Spleen (tissue), 11 donors: ENCODE data around the gene PHLDB2. TPM values are rescaled to one million over a fixed set of nuclear protein-coding genes. Genes with fewer than 3 reads are reported as not detected.

Source experiments
- DNase-seq: peaks from one replicate; pipeline ENCODE4 v3.0.0-alpha.2; 2020
- H3K27ac ChIP-seq, 8 donors: fragments of 200-600 bp; sonication (generic) in 7 of 8; 1 replicate in 4 of 8; 2 replicates in 4 of 8; pipeline versions ENCODE4 v1.5.0 to v1.8.0; 2016 to 2021; ENCODE audit warnings: inconsistent platforms in 4 of 8, mild to moderate bottlenecking in 4 of 8, moderate library complexity in 1 of 8
- H3K27me3 ChIP-seq, 7 donors: fragments of 200-600 bp; sonication (generic) in 6 of 7; replicated peaks in 1 of 7; 1 replicate in 4 of 7; 2 replicates in 3 of 7; pipeline versions ENCODE4 v1.5.0 to v1.8.0; 2016 to 2021; ENCODE audit warnings: inconsistent platforms in 3 of 7, mild to moderate bottlenecking in 1 of 7
- H3K36me3 ChIP-seq, 6 donors: fragments of 200-600 bp; sonication (generic) in 5 of 6; 1 replicate in 4 of 6; 2 replicates in 2 of 6; pipeline versions ENCODE4 v1.5.0 to v1.8.0; 2016 to 2021; ENCODE audit warnings: inconsistent platforms in 2 of 6
- H3K4me1 ChIP-seq, 6 donors: fragments of 200-600 bp; sonication (generic) in 5 of 6; 1 replicate in 3 of 6; 2 replicates in 3 of 6; pipeline versions ENCODE4 v1.5.0 to v1.8.0; 2016 to 2021; ENCODE audit warnings: inconsistent platforms in 3 of 6
- H3K4me3 ChIP-seq, 8 donors: fragments of 200-600 bp; sonication (generic) in 7 of 8; 1 replicate in 4 of 8; 2 replicates in 4 of 8; pipeline versions ENCODE4 v1.5.0 to v1.8.0; 2016 to 2021; ENCODE audit warnings: inconsistent platforms in 4 of 8, mild to moderate bottlenecking in 4 of 8, moderate library complexity in 2 of 8
- H3K9me3 ChIP-seq, 8 donors: fragments of 200-600 bp; sonication (generic) in 7 of 8; 1 replicate in 4 of 8; 2 replicates in 4 of 8; pipeline versions ENCODE4 v1.5.0 to v1.8.0; 2016 to 2021; ENCODE audit warnings: inconsistent platforms in 4 of 8
- POLR2A ChIP-seq, 3 donors: fragments of 450-650 bp; IDR thresholded peaks; one replicate each; pipeline ENCODE4 v1.5.1; 2017; ENCODE audit warnings: antibody characterized with exemption in 3 of 3, mild to moderate bottlenecking in 1 of 3
- POLR2AphosphoS5 ChIP-seq, 3 donors: sonication (generic); formaldehyde crosslinking; IDR thresholded peaks; one replicate each; pipeline ENCODE4 v1.5.1; 2017; ENCODE audit warnings: antibody characterized with exemption in 3 of 3
- WGBS, 5 donors: extraction: QIAGEN DNeasy Blood & Tissue Kit in 3 of 5; methylation state at CpG; one replicate each; pipeline versions ENCODE4 v1.1.5 to v1.1.7; 2013 to 2018; 5-methylcytosine and 5-hydroxymethylcytosine counted together
- intact Hi-C: fragments of 100-400 bp; cut with DNase I; formaldehyde crosslinking; loops from one replicate; pipeline ENCODE4 v1.15.0; 2023; ENCODE audit warnings: low total_unique reads
- polyA plus RNA-seq, 3 donors: library from polyadenylated mRNA; stranded (reverse); fragments of 200-250 nt; gene quantifications; one replicate each; pipeline ENCODE4 v1.2.1, GENCODE V29; 2013
- total RNA-seq, 7 donors: library from RNA; depleted of rRNA in 3 of 7; stranded (reverse); fragments of >200 nt in 3 of 7; fragmentation: NEBNext Ultra II Directional in 4 of 7; extraction: Animal tissue kit (Norgen Biotek cat#: 25700) in 4 of 7; gene quantifications; one replicate each; pipeline versions ENCODE4 v1.1.0 to v1.2.1, GENCODE V29; 2016 to 2021
- TF ChIP-seq, protein P1 (sequence below), 11 experiments: fragments of 200-600 bp in 7 of 11; fragments of 450-650 bp in 4 of 11; sonication (generic) in 4 of 11; IDR thresholded peaks in 8 of 11; conservative IDR thresholded peaks in 3 of 11; 1 replicate in 7 of 11; 2 replicates in 4 of 11; pipeline versions ENCODE4 v1.4.0 to v1.8.0; 2016 to 2021; ENCODE audit warnings: antibody characterized with exemption in 11 of 11, inconsistent platforms in 4 of 11, mild to moderate bottlenecking in 1 of 11
- donor health status: healthy with polysubstance abuse.
- donor health status: DM: no; HTN: no; CAD: no; lungs with moderate emphysema.
- donor health status: DM: no; HTN: no; CAD: no.
- donor health status: Bipolar disorder and iron deficiency.
- donor health status: healthy.
- donor health status: DM: no; HTN: no; CAD: no.
- donor health status: DM: yes; HTN: yes; CAD: no.

Gene PHLDB2
- total and polyA plus RNA-seq, 10 donors: 4.7 to 78.6 (median 42.3) TPM

DNA sequence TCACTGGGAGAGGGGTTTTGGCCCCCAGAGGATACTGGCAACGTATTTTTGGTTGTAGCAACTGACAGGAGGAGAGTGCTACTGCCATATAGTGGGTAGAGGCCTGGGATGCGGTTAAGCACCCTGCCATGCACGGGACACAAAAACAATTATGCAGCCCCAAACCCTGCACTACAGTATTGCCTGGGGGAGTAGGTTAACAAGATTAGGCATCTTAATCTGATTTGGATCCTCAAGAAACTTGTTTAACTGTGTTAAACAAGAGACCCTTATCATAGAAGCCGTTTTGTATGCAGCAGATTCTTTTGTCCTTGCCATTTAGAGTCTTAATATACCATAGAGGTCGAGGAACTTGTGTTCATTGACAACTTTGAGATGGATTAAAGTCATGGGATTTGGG lies 3.4 kb downstream of the PHLDB2 start:
- Histone ChIP-seq H3K36me3 (no peaks in the 10 kb centered on the region), H3K9me3 (no peaks in the 10 kb centered on the region), H3K27me3 (peaks cover 0 to 23% (median 0%) of the 10 kb centered on the region in 7 donors), H3K27ac (peak overlapping the region in 7 of 8 donors; percentile 87 to 94 (median 93)), H3K4me3 (peak overlapping the region in 2 of 8 donors; percentile 67 to 87), H3K4me1 (peaks cover 4 to 81% (median 41%) of the 10 kb centered on the region in 6 donors)
- TF ChIP-seq, protein P1, sequence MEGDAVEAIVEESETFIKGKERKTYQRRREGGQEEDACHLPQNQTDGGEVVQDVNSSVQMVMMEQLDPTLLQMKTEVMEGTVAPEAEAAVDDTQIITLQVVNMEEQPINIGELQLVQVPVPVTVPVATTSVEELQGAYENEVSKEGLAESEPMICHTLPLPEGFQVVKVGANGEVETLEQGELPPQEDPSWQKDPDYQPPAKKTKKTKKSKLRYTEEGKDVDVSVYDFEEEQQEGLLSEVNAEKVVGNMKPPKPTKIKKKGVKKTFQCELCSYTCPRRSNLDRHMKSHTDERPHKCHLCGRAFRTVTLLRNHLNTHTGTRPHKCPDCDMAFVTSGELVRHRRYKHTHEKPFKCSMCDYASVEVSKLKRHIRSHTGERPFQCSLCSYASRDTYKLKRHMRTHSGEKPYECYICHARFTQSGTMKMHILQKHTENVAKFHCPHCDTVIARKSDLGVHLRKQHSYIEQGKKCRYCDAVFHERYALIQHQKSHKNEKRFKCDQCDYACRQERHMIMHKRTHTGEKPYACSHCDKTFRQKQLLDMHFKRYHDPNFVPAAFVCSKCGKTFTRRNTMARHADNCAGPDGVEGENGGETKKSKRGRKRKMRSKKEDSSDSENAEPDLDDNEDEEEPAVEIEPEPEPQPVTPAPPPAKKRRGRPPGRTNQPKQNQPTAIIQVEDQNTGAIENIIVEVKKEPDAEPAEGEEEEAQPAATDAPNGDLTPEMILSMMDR (IDR thresholded peaks at IDR 0.05 in 8 of 11, conservative IDR thresholded peaks at IDR 0.05 in 3 of 11): no peak
- TF ChIP-seq POLR2A (IDR thresholded peaks at IDR 0.05): no peak
- TF ChIP-seq POLR2AphosphoS5 (IDR thresholded peaks at IDR 0.05): no peak
- intact Hi-C loops: loop anchor here (10.0 kb wide), 1 partner anchor 148 kb away; no protein-coding TSS in a partner anchor
- no peak for DNase-seq
- 67 to 81% (median 75%) methylated on average over 5 of the region's 5 CpGs for WGBS, 5 donors

DNA sequence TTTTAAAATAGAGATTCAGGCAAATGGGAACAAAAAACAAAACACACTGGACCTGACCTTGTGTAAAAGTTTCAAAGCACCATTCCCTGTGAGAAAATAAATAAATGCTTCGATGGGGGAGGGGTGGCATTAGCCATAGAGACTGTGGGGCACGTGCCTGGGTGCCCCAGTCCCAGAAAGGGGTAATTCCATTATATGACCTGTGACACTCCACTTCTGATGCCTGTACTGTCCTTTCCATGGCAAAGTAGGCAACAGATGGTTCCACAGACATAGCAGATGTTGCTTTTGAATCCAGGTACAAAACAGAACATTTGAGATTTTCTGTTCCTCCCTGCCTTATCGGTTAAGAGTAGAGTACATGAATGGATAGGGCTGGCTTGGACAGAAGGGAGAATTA lies 3.9 kb downstream of the PHLDB2 start:
- intact Hi-C loops: loop anchor here (10.0 kb wide), 1 partner anchor 148 kb away; no protein-coding TSS in a partner anchor

DNA sequence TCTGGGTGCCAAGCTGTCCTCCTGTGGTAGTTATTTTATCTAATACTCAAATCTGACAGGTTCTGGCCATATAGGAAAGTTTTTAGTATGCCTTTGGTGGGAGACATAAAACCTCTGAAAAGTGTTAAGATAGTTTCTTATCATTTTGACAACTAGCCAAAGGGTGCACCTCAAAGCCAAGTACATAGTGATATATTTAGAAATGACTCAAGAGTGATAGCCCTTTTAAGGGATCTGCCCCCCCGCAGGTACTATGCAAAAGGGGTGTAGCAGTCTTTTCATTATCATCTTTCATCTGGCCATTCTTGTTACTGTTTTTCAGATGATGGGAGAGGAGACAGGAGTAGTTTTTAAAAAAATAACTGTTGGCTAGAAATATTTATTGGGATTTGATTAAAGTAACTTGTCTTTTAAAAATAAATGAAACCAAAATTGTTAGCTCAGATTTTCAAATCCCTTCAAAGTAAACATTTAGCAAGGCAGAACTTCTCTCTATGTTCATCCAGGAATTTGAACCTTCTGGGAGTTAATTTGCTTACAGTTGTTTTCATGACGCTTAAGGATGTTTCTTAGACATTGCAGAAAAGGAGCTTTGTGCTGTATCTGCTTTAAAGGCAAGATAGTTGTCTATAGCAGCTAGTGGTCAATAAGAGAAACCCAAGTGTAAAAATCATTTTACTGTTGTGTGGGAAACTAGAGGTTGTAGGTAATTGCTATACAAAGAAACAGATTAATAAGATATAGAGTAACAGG lies 5.1 kb downstream of the PHLDB2 start:
- Histone ChIP-seq H3K36me3 (no peaks in the 10 kb centered on the region), H3K9me3 (no peaks in the 10 kb centered on the region), H3K27me3 (peaks cover 0 to 14% (median 0%) of the 10 kb centered on the region in 7 donors), H3K27ac (peak overlapping the region in 5 of 8 donors; percentile 0 to 93 (median 65)), H3K4me3 (no peak overlapping the region), H3K4me1 (peaks cover 4 to 83% (median 39%) of the 10 kb centered on the region in 6 donors)
- TF ChIP-seq, protein P1 (IDR thresholded peaks at IDR 0.05 in 8 of 11, conservative IDR thresholded peaks at IDR 0.05 in 3 of 11): no peak
- TF ChIP-seq POLR2AphosphoS5 (IDR thresholded peaks at IDR 0.05): no peak
- no peak for TF ChIP-seq POLR2A (IDR thresholded peaks at IDR 0.05)
- intact Hi-C loops: loop anchor here (10.0 kb wide), 1 partner anchor 149 kb away; no protein-coding TSS in a partner anchor
- WGBS, 5 donors: 55 to 86% (median 73%) methylated on average over 2 of the region's 2 CpGs
- DNase-seq: no peak

More for the DNA sequence above, 3.9 kb downstream of the PHLDB2 start:
- Histone ChIP-seq H3K36me3 (no peaks in the 10 kb centered on the region), H3K9me3 (no peaks in the 10 kb centered on the region), H3K27ac (peak overlapping the region in 4 of 8 donors; percentile 88 to 94 (median 93)), H3K4me1 (peaks cover 4 to 82% (median 42%) of the 10 kb centered on the region in 6 donors), H3K4me3 (no peak overlapping the region), H3K27me3 (peaks cover 0 to 22% (median 0%) of the 10 kb centered on the region in 7 donors)
- no peak for DNase-seq
- TF ChIP-seq POLR2AphosphoS5 (IDR thresholded peaks at IDR 0.05): no peak
- TF ChIP-seq POLR2A (IDR thresholded peaks at IDR 0.05): no peak
- TF ChIP-seq, protein P1 (IDR thresholded peaks at IDR 0.05 in 8 of 11, conservative IDR thresholded peaks at IDR 0.05 in 3 of 11): no peak
- WGBS, 5 donors: 66 to 92% (median 86%) methylated on average over 3 of the region's 3 CpGs
